Measurements from ENCODE around the gene LSR. TPM values are rescaled to one million over a fixed set of nuclear protein-coding genes. Genes with fewer than 3 reads are reported as not detected.

The LSR gene
- total RNA-seq, 1 donor from 2014 or later = 54.7 TPM

- no peak overlapping the region for H3K4me3 Mint-ChIP-seq
- DNase-seq (ENCODE audit: low spot score in 2 of 2, unreplicated experiment in 2 of 2) = no peak
- peaks cover 1% of the 10 kb centered on the region for H3K9me3 Mint-ChIP-seq
- no peaks in the 10 kb centered on the region for H3K27me3 Mint-ChIP-seq (ENCODE audit: low read depth)
- TF ChIP-seq CTCF (IDR thresholded peaks at IDR 0.05; ENCODE audit: unreplicated experiment) = no peak
- H3K4me1 Mint-ChIP-seq = peaks cover 47% of the 10 kb centered on the region
- H3K36me3 Mint-ChIP-seq = no peaks in the 10 kb centered on the region
- peak overlapping the region; percentile 39 for H3K27ac Mint-ChIP-seq
Measured at GRCh38 chr19:35316560-35316959, 67.8 kb downstream of the LSR start.

Other genes with a start within 250 kb of the LSR start
- 123 to 130 TPM (median 129 TPM) in 3 replicates for gene GRAMD1A, start 248.7 kb upstream of the LSR start, total RNA-seq
- gene SCN1B, start 218.5 kb upstream of the LSR start, total RNA-seq = 2.2 to 2.8 TPM (median 2.7 TPM) in 3 replicates
- 20.3 to 22.9 TPM (median 21.3 TPM) in 3 replicates for gene HPN, start 207.3 kb upstream of the LSR start, total RNA-seq
- gene FXYD3, start 133.2 kb upstream of the LSR start, total RNA-seq = 5.5 to 8.3 TPM (median 6.6 TPM) in 3 replicates
- gene LGI4, start 113.9 kb upstream of the LSR start, total RNA-seq = 1.1 to 2.0 TPM (median 1.4 TPM) in 3 replicates
- gene FXYD1, start 110.2 kb upstream of the LSR start, total RNA-seq = 2.8 to 4.3 TPM (median 3.6 TPM) in 3 replicates
- gene FXYD7, start 105.7 kb upstream of the LSR start, total RNA-seq = 0.41 to 1.3 TPM (median 0.69 TPM) in 3 replicates
- 23.1 to 27.0 TPM (median 24.7 TPM) in 3 replicates for gene FXYD5, start 94.3 kb upstream of the LSR start, total RNA-seq
- gene FAM187B, start 20.3 kb upstream of the LSR start, total RNA-seq = not detected in 3 replicates
- gene USF2, start 20.0 kb downstream of the LSR start, total RNA-seq = 135 to 154 TPM (median 137 TPM) in 3 replicates
- 1.2 to 1.6 TPM (median 1.4 TPM) in 3 replicates for gene HAMP, start 33.5 kb downstream of the LSR start, total RNA-seq
- 19.2 to 26.1 TPM (median 22.7 TPM) in 3 replicates for gene MAG, start 43.2 kb downstream of the LSR start, total RNA-seq
- 54.6 to 59.9 TPM (median 56.3 TPM) in 3 replicates for gene CD22, start 80.2 kb downstream of the LSR start, total RNA-seq
- gene FFAR1, start 98.9 kb downstream of the LSR start, total RNA-seq = 0.96 to 1.3 TPM (median 1.2 TPM) in 3 replicates
- gene FFAR3, start 109.5 kb downstream of the LSR start, total RNA-seq = 0.27 to 0.31 TPM in 2 of 3 replicates, not detected in the other
- gene GPR42, start 122.1 kb downstream of the LSR start, total RNA-seq = not detected in 3 replicates
- gene FFAR2, start 199.3 kb downstream of the LSR start, total RNA-seq = not detected in 3 replicates
- 1.9 to 3.3 TPM (median 2.5 TPM) in 3 replicates for gene KRTDAP, start 241.5 kb downstream of the LSR start, total RNA-seq